Ascending aorta (tissue), 2 donors: Measurements from ENCODE around the gene CALY. TPM values are rescaled to one million over a fixed set of nuclear protein-coding genes. Genes with fewer than 3 reads are reported as not detected.

Experiments
- DNase-seq, 2 donors: peaks; one replicate each; pipeline ENCODE4 v3.0.0-alpha.2; 2019; ENCODE audit warnings: low spot score in 2 of 2
- H3K27ac ChIP-seq, 2 donors: fragments of 200-600 bp; sonication (generic); one replicate each; pipeline ENCODE4 v1.5.1; 2016 to 2017; ENCODE audit warnings: mild to moderate bottlenecking in 1 of 2
- H3K27me3 ChIP-seq: fragments of 200-600 bp; sonication (generic); one replicate; pipeline ENCODE4 v1.5.1; 2017
- H3K36me3 ChIP-seq, 2 donors: fragments of 200-600 bp; sonication (generic); one replicate each; pipeline ENCODE4 v1.5.1; 2016
- H3K4me1 ChIP-seq, 2 donors: fragments of 200-600 bp; sonication (generic); one replicate each; pipeline ENCODE4 v1.5.1; 2016 to 2017; ENCODE audit warnings: mild to moderate bottlenecking in 1 of 2
- H3K4me3 ChIP-seq, 2 donors: fragments of 200-600 bp; sonication (generic); one replicate each; pipeline ENCODE4 v1.5.1; 2016 to 2017; ENCODE audit warnings: mild to moderate bottlenecking in 1 of 2
- H3K9me3 ChIP-seq, 2 donors: fragments of 200-600 bp; sonication (generic); one replicate each; pipeline ENCODE4 v1.5.1; 2016
- CTCF ChIP-seq, 3 experiments: fragments of 200-600 bp in 2 of 3; fragments of 450-650 bp in 1 of 3; sonication (generic) in 2 of 3; IDR thresholded peaks; one replicate each; pipeline ENCODE4 v1.5.1; 2016 to 2019; ENCODE audit warnings: antibody characterized with exemption in 3 of 3, mild to moderate bottlenecking in 1 of 3, moderate library complexity in 1 of 3
- intact Hi-C: fragments of 100-400 bp; cut with DNase I; formaldehyde crosslinking; loops from one replicate; pipeline ENCODE4 v1.15.1; 2023
- total RNA-seq: library from RNA; depleted of rRNA; stranded (reverse); fragments of >200 nt; gene quantifications from one replicate; pipeline ENCODE4 v1.1.0, GENCODE V29; 2016

The CALY gene
- total RNA-seq, 1 donor from 2014 or later: not detected

GRCh38 chr10:133303206-133303605 is 33.5 kb downstream of the CALY start:
- intact Hi-C loops: no loop called here
- Histone ChIP-seq H3K9me3 (no peaks in the 10 kb centered on the region), H3K4me1 (peaks cover 2 to 22% of the 10 kb centered on the region in 2 donors), H3K27ac (no peak overlapping the region), H3K4me3 (no peak overlapping the region), H3K27me3 (no peaks in the 10 kb centered on the region), H3K36me3 (peaks cover 32 to 49% of the 10 kb centered on the region in 2 donors)
- no peak for DNase-seq
- no peak for TF ChIP-seq CTCF (IDR thresholded peaks at IDR 0.05)

DNA sequence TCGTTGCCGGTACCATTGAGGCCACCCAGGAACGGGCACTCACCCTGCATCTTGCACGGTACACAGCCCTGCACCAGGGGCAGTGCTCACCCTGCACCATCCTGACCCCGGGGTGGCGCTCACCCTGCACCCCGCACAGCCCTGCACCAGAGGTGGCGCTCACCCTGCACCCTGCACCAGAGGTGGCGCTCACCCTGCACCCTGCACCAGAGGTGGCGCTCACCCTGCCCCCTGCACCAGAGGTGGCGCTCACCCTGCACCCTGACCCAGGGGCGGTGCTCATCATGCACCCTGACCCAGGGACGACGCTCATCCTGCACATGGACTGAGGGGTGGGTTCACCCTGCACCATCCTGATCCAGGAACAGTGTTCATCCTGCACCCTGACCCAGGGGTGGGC is 34.5 kb downstream of the CALY start:
- H3K9me3 ChIP-seq: no peaks in the 10 kb centered on the region
- H3K4me3 ChIP-seq: no peak overlapping the region
- DNase-seq: no peak
- H3K36me3 ChIP-seq: peaks cover 41 to 59% of the 10 kb centered on the region in 2 donors
- no peak for TF ChIP-seq CTCF (IDR thresholded peaks at IDR 0.05)
- intact Hi-C loops: no loop called here
- H3K4me1 ChIP-seq: peaks cover 0 to 15% of the 10 kb centered on the region in 2 donors
- no peaks in the 10 kb centered on the region for H3K27me3 ChIP-seq
- no peak overlapping the region for H3K27ac ChIP-seq

GRCh38 chr10:133299738-133300137 is 37.0 kb downstream of the CALY start:
- no peak for DNase-seq
- Histone ChIP-seq H3K4me3 (no peak overlapping the region), H3K27ac (no peak overlapping the region), H3K9me3 (no peaks in the 10 kb centered on the region), H3K27me3 (no peaks in the 10 kb centered on the region), H3K4me1 (no peaks in the 10 kb centered on the region), H3K36me3 (peaks cover 66 to 84% of the 10 kb centered on the region in 2 donors)
- intact Hi-C loops: no loop called here
- no peak for TF ChIP-seq CTCF (IDR thresholded peaks at IDR 0.05)

- intact Hi-C loops: no loop called here
- no peak for DNase-seq
- Histone ChIP-seq H3K27ac (no peak overlapping the region), H3K4me3 (no peak overlapping the region), H3K27me3 (no peaks in the 10 kb centered on the region), H3K4me1 (no peaks in the 10 kb centered on the region), H3K36me3 (peaks cover 72 to 89% of the 10 kb centered on the region in 2 donors), H3K9me3 (no peaks in the 10 kb centered on the region)
- no peak for TF ChIP-seq CTCF (IDR thresholded peaks at IDR 0.05)
These were observed 37.5 kb downstream of the CALY start for GRCh38 chr10:133299224-133299623.

GRCh38 chr10:133298466-133298865 is 38.2 kb downstream of the CALY start:
- Histone ChIP-seq H3K36me3 (peaks cover 79 to 96% of the 10 kb centered on the region in 2 donors), H3K4me3 (no peak overlapping the region), H3K27me3 (no peaks in the 10 kb centered on the region), H3K4me1 (no peaks in the 10 kb centered on the region), H3K27ac (no peak overlapping the region), H3K9me3 (no peaks in the 10 kb centered on the region)
- intact Hi-C loops: no loop called here
- TF ChIP-seq CTCF (IDR thresholded peaks at IDR 0.05): no peak
- DNase-seq: no peak

GRCh38 chr10:133297504-133297903 is 39.2 kb downstream of the CALY start:
- Histone ChIP-seq H3K27me3 (no peaks in the 10 kb centered on the region), H3K36me3 (peaks cover 83 to 97% of the 10 kb centered on the region in 2 donors), H3K27ac (no peak overlapping the region), H3K4me1 (no peaks in the 10 kb centered on the region), H3K4me3 (no peak overlapping the region), H3K9me3 (no peaks in the 10 kb centered on the region)
- TF ChIP-seq CTCF (IDR thresholded peaks at IDR 0.05): no peak
- intact Hi-C loops: no loop called here
- no peak for DNase-seq
